Adrenal gland (tissue), 12 donors: Measurements from ENCODE around the gene ABCC11. TPM values are rescaled to one million over a fixed set of nuclear protein-coding genes. Genes with fewer than 3 reads are reported as not detected.

ENCODE experiments used
- DNase-seq, 7 donors: peaks; one replicate each; pipeline ENCODE4 v3.0.0-alpha.2; 2019 to 2020
- H3K27ac ChIP-seq, 5 donors: fragments of 200-600 bp; sonication (generic) in 4 of 5; 1 replicate in 3 of 5; 2 replicates in 2 of 5; pipeline versions ENCODE4 v1.5.1 to v1.8.0; 2016 to 2020; ENCODE audit warnings: mild to moderate bottlenecking in 1 of 5
- H3K27me3 ChIP-seq: fragments of 200-600 bp; 2 replicates; pipeline ENCODE4 v1.8.0; 2021
- H3K36me3 ChIP-seq, 2 donors: fragments of 200-600 bp; replicated peaks in 1 of 2; 1 replicate in 1 of 2; 2 replicates in 1 of 2; pipeline versions ENCODE4 v1.5.1 to v1.8.0; 2018 to 2022
- H3K4me1 ChIP-seq, 2 donors: fragments of 200-600 bp; replicated peaks in 1 of 2; 1 replicate in 1 of 2; 2 replicates in 1 of 2; pipeline versions ENCODE4 v1.5.1 to v1.8.0; 2018 to 2021
- H3K4me3 ChIP-seq, 4 donors: fragments of 200-600 bp; sonication (generic) in 3 of 4; one replicate each; pipeline ENCODE4 v1.5.1; 2016 to 2018
- H3K9me3 ChIP-seq, 3 donors: fragments of 200-600 bp; sonication (generic) in 1 of 3; replicated peaks in 1 of 3; 1 replicate in 2 of 3; 2 replicates in 1 of 3; pipeline versions ENCODE4 v1.5.1 to v1.8.0; 2016 to 2021
- POLR2A ChIP-seq, 2 donors: fragments of 450-650 bp; IDR thresholded peaks; one replicate each; pipeline ENCODE4 v1.6.1; 2017; ENCODE audit warnings: antibody characterized with exemption in 2 of 2, mild to moderate bottlenecking in 2 of 2, moderate library complexity in 1 of 2
- WGBS, 4 donors: extraction: QIAGEN DNeasy Blood & Tissue Kit in 2 of 4; methylation state at CpG; one replicate each; pipeline versions ENCODE4 v1.1.5 to v1.1.7; 2013 to 2017; 5-methylcytosine and 5-hydroxymethylcytosine counted together
- intact Hi-C, 2 donors: fragments of 100-400 bp; cut with DNase I; formaldehyde crosslinking; loops; one replicate each; pipeline versions ENCODE4 v1.14.1 to v1.15.0; 2022 to 2023
- polyA plus RNA-seq, 3 donors: library from polyadenylated mRNA; stranded (reverse); fragments of 200-250 nt in 2 of 3; fragments of 350-450 nt in 1 of 3; fragmentation: Illumina TruSeq in 1 of 3; extraction: RNeasy Lipid Tissue Mini Kit (QIAGEN cat#74804) in 1 of 3; gene quantifications; one replicate each; pipeline ENCODE4 v1.2.3, GENCODE V29; 2013 to 2014
- total RNA-seq, 9 donors: library from RNA; depleted of rRNA in 4 of 9; stranded (reverse); fragments of >200 nt in 4 of 9; fragments of 120-200 nt in 1 of 9; fragmentation: NEBNext Ultra II Directional in 1 of 9; extraction: Animal tissue kit (Norgen Biotek cat#: 25700) in 1 of 9; gene quantifications; one replicate each; pipeline versions ENCODE4 v1.1.0 to v1.2.4, GENCODE V29; 2013 to 2023
- TF ChIP-seq, protein P1 (sequence below), 6 experiments: fragments of 450-650 bp in 4 of 6; fragments of 200-600 bp in 2 of 6; sonication (generic) in 1 of 6; IDR thresholded peaks; 1 replicate in 5 of 6; 2 replicates in 1 of 6; pipeline versions ENCODE4 v1.5.1 to v1.8.0; 2016 to 2021; ENCODE audit warnings: antibody characterized with exemption in 6 of 6, mild to moderate bottlenecking in 2 of 6, moderate library complexity in 1 of 6
- donor health status: healthy with polysubstance abuse.
- donor health status: Bipolar disorder and iron deficiency.
- donor health status: DM: yes; HTN: yes; CAD: no.
- donor health status: DM: no; HTN: no; CAD: no.
- donor health status: DM: no; HTN: no; CAD: no.
- donor health status: DM: yes; HTN: yes; CAD: no.

The ABCC11 gene
- total and polyA plus RNA-seq, 12 donors, result 0.17 to 0.74 (median 0.27) TPM; not detected in 3

DNA sequence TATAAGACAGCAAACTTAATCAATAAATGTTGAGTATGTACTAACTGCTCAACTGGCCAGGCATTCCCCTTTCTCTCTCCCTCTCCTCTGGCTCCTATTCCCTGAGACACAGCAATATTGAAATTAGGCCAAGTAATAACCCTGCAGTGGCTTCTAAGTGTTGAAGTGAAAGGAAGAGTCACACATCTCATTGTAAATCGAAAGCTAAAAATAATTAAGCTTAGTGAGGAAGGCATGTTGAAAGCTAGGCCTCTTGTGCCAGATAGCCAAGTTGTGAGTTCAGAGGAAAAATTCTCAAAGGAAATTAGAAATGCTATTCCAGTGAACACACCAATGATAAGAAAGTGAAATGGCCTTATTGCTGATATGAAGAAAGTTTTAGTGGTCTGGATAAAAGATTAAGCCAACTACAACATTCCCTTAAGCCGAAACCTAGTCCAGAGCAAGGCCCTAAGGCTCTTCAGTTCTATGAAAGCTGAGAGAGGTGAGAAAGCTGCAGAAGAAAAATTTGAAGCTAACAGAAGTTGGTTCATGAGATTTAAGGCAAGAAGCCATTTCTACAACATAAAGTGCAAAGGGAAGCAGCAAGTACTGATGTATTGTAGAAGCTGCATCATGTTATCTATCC lies 35.4 kb upstream of the ABCC11 start:
- TF ChIP-seq POLR2A (IDR thresholded peaks at IDR 0.05), result no peak
- TF ChIP-seq, protein P1, sequence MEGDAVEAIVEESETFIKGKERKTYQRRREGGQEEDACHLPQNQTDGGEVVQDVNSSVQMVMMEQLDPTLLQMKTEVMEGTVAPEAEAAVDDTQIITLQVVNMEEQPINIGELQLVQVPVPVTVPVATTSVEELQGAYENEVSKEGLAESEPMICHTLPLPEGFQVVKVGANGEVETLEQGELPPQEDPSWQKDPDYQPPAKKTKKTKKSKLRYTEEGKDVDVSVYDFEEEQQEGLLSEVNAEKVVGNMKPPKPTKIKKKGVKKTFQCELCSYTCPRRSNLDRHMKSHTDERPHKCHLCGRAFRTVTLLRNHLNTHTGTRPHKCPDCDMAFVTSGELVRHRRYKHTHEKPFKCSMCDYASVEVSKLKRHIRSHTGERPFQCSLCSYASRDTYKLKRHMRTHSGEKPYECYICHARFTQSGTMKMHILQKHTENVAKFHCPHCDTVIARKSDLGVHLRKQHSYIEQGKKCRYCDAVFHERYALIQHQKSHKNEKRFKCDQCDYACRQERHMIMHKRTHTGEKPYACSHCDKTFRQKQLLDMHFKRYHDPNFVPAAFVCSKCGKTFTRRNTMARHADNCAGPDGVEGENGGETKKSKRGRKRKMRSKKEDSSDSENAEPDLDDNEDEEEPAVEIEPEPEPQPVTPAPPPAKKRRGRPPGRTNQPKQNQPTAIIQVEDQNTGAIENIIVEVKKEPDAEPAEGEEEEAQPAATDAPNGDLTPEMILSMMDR (IDR thresholded peaks at IDR 0.05), result no peak
- intact Hi-C loops, result no loop called here

DNA sequence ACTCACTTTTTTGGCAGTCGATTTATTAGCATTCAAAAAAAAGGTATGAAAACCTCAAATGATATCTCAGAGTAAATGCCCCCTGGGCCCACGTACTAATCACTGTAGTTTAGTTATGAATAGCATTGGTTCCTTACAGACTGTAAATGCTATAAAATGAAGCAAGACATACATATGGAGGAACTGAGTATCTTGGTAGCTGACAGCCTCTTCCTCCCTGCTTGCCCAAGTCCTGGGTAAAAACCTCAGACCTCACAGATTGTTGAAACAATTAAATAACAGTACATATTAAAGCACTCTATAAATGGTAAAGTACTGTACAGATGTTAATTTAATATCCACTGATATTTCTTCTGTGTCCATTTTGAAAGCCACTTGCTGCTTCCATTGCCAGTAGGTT lies 33.2 kb upstream of the ABCC11 start:
- WGBS, 4 donors, result 82 to 87% (median 85%) methylated on average over 2 of the region's 2 CpGs
- Histone ChIP-seq H3K27ac (no peak overlapping the region), H3K4me3 (no peak overlapping the region), H3K9me3 (no peaks in the 10 kb centered on the region), H3K27me3 (no peaks in the 10 kb centered on the region), H3K4me1 (peaks cover 0 to 41% of the 10 kb centered on the region in 2 donors), H3K36me3 (no peaks in the 10 kb centered on the region)
- no peak for DNase-seq
- TF ChIP-seq POLR2A (IDR thresholded peaks at IDR 0.05), result no peak
- TF ChIP-seq, protein P1 (IDR thresholded peaks at IDR 0.05), result no peak
- intact Hi-C loops, result no loop called here

More for the DNA sequence above, 35.4 kb upstream of the ABCC11 start:
- Histone ChIP-seq H3K9me3 (peaks cover 0 to 9% (median 0%) of the 10 kb centered on the region in 3 donors), H3K27ac (peak overlapping the region in 1 of 5 donors; percentile 9), H3K36me3 (peaks cover 0 to 11% of the 10 kb centered on the region in 2 donors), H3K4me3 (no peak overlapping the region), H3K27me3 (no peaks in the 10 kb centered on the region), H3K4me1 (peaks cover 0 to 29% of the 10 kb centered on the region in 2 donors)
- WGBS, 4 donors, result 68 to 73% (median 70%) methylated on average over 2 of the region's 2 CpGs
- no peak for DNase-seq

- 66 to 89% (median 82%) methylated on average over 2 of the region's 2 CpGs for WGBS, 4 donors
Measured at GRCh38 chr16:48279199-48279598, 31.9 kb upstream of the ABCC11 start.

GRCh38 chr16:48277158-48277557 lies 29.8 kb upstream of the ABCC11 start:
- intact Hi-C loops, result no loop called here
- no peak overlapping the region for H3K4me3 ChIP-seq
- no peak for TF ChIP-seq POLR2A (IDR thresholded peaks at IDR 0.05)
- TF ChIP-seq, protein P1 (IDR thresholded peaks at IDR 0.05), result no peak
- WGBS, 4 donors, result 86 to 98% (median 90%) methylated on average over 5 of the region's 5 CpGs
- no peak overlapping the region for H3K27ac ChIP-seq
- H3K36me3 ChIP-seq, result no peaks in the 10 kb centered on the region
- peaks cover 0 to 28% of the 10 kb centered on the region in 2 donors for H3K4me1 ChIP-seq
- no peaks in the 10 kb centered on the region for H3K27me3 ChIP-seq
- no peaks in the 10 kb centered on the region for H3K9me3 ChIP-seq
- peak in 2 of 7 donors; percentile 23 to 62 for DNase-seq

More at GRCh38 chr16:48279199-48279598, 31.9 kb upstream of the ABCC11 start:
- H3K36me3 ChIP-seq, result no peaks in the 10 kb centered on the region
- TF ChIP-seq POLR2A (IDR thresholded peaks at IDR 0.05), result no peak
- TF ChIP-seq, protein P1 (IDR thresholded peaks at IDR 0.05), result no peak
- intact Hi-C loops, result no loop called here
- peaks cover 0 to 41% of the 10 kb centered on the region in 2 donors for H3K4me1 ChIP-seq
- H3K27ac ChIP-seq, result no peak overlapping the region
- no peaks in the 10 kb centered on the region for H3K9me3 ChIP-seq
- H3K4me3 ChIP-seq, result no peak overlapping the region
- no peak for DNase-seq
- H3K27me3 ChIP-seq, result no peaks in the 10 kb centered on the region
